HG03135 (cell line): ENCODE results near the gene WDPCP.
A peak's percentile ranks its signal among the peaks of the same experiment; 100 is the strongest.
"Not testable (repeated sequence)": the region's sequence is repeated elsewhere in the genome, so short reads cannot be mapped to it uniquely, and the experiment has no call there.

Experiments used
- ATAC-seq: cut with Tn5 transposase; IDR thresholded peaks from one replicate; pipeline ENCODE4 v1.9.1; 2021; ENCODE audit warnings: mild to moderate bottlenecking, moderate library complexity; ENCODE audit not compliant: unreplicated experiment

WDPCP gene, protein sequence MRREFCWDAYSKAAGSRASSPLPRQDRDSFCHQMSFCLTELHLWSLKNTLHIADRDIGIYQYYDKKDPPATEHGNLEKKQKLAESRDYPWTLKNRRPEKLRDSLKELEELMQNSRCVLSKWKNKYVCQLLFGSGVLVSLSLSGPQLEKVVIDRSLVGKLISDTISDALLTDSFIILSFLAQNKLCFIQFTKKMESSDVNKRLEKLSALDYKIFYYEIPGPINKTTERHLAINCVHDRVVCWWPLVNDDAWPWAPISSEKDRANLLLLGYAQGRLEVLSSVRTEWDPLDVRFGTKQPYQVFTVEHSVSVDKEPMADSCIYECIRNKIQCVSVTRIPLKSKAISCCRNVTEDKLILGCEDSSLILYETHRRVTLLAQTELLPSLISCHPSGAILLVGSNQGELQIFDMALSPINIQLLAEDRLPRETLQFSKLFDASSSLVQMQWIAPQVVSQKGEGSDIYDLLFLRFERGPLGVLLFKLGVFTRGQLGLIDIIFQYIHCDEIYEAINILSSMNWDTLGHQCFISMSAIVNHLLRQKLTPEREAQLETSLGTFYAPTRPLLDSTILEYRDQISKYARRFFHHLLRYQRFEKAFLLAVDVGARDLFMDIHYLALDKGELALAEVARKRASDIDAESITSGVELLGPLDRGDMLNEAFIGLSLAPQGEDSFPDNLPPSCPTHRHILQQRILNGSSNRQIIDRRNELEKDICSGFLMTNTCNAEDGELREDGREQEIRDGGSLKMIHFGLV

DNA sequence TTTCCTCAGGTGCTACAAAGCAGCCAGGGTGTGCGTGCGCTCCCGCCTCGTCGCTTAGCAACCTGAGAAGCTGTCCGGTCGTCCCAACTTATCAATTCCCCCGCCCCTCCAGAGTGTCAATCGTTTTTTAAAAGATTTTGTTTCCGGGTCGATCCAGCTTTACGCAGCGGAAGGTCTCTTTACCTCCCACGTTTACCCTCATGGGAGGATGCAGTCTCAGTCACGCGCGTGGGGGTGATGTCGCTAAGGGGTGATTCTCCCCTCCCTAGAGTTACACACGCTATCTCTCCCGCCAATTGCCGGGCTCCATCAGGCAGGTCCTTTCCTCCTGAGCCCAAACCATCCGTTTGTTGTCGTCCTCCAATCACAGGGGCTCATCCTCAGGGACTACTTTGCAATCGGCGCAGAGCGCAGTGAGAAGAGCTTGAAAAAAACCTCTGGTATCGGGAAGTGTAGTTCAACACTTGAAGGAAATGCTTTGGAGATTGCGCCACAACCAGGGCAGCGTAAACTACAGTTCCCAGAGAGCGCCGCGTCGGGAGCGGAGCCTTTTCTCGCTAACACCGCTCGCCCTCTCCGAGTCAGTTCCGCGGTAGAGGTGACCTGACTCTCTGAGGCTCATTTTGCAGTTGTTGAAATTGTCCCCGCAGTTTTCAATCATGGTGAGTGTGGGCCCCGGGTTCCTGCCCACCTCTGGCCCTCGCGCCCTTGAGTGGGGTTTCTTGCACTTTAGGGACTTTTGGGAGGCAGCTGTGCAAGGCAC, at the start of gene WDPCP, which contains the start of gene MDH1:
WDPCP (minus strand) TSS at position 93 of the 763 bp plus-strand sequence. CDS start 206 bp downstream, outside the sequence.
MDH1 (plus strand) TSS at position 579 of the 763 bp plus-strand sequence; CDS start at position 660, 81 bp downstream.
- peak; percentile 90 for ATAC-seq

DNA sequence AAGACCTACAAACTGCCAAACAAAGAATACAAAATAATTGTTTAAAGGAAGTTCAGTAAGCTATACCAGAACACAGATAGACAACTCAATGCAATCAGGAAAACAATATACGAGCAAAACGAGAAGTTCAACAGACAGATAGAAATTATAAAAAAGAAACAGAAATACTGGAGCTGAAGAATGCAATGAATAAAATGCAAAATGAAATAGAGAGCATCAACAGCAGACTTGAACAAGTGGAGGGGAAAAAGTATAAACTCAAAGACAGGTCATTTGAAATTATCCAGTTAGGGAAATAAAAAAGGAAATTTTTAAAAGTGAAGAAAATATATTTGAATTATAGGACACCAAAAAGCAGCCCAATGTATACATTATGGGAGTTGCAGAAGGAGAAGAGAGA, 44.1 kb upstream of the WDPCP start:
- ATAC-seq: no peak

DNA sequence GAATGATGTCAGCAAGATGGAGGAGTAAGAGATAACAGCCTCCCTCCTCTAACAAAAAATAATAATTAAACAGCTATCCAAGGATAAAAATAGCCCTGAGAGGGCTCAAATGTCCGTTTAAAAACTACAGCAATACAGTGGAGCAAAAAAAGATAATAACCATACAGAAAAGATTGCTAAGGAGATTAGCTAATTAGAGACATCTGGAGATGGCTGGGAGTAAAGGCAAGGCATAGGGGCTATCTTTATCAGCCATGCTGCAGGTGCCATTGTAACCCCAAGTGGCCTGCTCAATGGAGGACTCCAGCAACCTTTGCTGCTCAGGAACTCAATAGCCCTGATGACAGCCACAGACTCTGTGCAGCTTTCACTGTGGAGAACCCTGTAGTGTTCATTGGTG, 43.2 kb upstream of the WDPCP start:
- ATAC-seq: no peak

DNA sequence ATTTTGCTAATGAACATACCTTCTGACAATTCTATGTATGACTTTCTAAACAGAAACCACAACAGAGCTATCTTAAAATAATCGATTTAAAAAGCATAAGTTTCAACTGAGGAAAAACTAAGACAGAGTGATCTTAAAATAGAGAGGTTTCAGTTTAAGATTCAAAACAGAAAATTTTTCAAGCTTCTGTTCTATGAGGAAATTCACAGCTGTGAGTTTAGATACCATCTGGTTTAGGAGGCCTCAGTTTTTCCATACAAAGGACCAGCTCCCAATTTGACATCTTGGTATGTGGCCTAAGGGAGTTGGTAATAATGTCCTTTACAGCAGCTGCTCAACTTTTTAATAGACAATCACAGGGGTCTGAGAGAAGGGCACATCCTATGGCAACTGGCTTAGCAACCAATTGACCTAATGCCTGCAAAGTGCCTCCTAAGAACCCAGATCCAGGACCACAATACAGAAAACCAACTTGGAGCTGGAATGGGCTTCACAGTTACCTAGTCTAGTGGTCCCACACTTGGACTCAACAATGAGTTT, 40.2 kb upstream of the WDPCP start:
- ATAC-seq: no peak

DNA sequence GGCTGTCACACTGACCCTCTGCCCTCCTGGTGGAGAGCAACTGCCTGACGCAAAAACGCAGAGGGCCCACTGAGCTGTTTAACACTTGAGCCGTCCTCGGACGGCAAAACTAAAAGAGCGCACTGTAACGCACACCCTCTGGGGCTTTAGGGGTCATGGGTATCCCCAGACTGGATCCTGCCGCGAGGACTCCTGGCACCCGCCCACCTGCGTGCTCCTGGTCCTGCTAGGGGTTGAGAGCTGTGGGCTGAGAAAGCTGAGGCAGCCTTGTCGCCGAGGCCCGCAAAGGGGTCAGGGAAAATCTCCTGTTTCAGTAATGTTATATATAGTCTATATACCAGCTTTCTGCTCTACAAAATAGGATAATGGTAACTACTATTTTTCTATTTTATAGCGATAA, 39.6 kb upstream of the WDPCP start:
- no peak for ATAC-seq

DNA sequence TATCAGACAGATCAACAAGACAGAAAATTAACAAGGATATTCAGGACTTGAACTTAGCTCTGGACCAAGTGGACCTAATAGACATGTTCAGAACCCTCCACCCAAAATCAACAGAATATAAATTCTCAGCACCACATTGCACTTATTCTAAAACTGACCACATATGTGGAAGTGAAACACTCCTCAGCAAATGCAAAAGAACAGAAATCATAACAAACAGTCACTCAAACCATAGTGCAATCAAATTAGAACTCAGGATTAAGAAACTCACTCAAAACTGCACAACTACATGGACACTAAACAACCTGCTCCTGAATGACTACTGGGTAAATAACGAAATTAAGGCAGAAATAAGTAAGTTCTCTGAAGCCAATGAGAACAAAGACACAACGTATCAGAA, 35.5 kb upstream of the WDPCP start:
- not testable (repeated sequence) for ATAC-seq

DNA sequence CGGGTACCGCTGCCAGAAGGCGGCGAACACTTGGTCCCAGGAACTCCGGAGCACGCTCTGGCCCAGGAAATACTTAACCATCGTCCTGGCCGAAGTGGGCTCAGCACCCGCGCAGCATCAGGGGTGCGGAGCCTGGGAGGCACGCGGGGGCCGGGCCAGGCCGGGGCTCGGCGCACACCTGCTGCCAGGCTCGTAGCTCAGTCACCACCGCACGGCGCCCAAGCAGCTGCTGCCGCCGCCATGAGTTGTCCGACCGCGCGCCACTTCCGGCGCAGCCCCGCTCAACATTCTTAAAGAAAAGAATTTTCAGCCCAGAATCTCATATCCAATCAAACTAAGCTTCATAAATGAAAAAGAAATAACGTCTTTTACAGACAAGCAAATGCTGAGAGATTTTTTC, 34.5 kb upstream of the WDPCP start:
- ATAC-seq: no peak

DNA sequence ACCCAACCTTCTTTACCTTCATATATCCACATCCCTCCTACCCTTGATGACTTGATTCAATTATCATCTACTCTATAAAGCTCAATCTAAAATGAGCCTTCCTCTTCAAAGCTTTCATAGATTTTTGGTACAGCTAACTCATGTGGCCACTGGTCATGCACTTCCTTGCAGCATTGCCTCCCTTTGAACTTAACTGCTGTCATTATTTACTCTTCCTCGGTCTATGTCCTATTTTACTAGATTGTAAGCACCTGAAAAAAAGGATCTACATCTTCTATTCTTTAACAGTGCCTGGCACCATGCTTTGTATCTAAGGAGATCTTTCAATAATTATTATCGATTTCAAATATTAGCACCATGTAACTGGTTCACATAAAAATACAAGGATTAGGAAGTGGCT, 31.1 kb upstream of the WDPCP start:
- ATAC-seq: no peak

DNA sequence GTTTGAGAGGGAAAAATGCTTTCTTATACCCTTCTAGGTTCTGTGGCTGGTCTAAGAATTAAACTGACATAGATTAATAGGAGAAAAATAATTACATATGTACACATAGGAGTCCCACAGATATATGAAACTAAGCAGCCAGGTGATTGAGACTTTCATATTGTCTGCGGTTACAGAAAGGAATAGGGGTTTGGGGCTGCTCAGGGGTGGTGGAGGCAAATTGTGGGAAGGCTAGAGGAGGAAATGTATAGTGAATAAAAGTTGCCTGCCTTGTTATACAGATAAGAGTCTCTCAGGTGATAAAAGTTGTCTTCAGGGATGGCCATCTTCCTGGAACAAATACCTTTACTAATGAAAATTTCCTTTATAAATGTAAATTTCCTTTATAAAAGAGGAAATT, 29.1 kb upstream of the WDPCP start:
- no peak for ATAC-seq

DNA sequence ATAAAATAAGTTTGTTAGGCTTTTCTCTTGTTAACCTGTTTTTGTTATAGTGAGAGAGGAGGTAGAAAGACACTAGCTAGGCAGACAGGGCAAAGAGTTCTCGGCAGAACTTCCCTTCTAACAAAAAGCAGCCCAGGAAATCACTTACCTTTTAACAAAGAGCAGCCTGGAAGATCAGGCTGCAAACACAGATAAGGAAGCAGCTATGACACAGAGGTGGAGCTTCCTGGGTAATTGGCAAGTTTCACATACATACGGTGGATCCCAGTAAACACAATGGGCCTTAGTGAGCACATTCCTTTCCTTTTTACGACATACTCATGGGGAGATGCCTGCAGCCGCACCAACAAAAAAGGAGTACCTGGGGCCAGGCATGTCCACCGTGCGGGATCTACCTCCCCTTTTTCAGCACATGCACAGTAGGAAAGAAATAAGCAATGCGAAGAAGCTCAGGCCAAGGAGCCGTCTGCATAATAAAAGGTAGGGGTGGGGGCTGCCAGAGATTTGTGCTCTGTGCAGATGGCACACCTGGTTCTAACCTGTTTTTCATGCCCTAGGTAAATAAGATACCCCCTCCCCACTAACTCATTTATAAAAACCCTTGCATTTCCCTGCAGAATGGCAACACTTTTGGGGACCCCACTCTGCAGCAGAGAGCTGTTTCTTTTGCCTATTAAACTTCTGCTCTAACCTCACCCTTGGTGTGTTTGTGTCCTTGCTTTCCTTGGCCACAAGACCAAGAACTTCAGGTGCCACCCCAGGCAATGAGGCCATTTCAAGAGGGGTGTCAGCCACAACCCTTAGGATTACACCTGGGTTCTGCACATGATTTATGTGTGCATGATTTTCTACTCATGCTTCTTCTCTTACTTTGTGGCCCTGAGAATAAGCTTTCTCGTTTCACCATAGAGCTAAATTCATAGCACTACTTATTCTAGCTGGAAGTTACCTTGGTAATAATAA, 27.0 kb upstream of the WDPCP start:
- no peak for ATAC-seq

DNA sequence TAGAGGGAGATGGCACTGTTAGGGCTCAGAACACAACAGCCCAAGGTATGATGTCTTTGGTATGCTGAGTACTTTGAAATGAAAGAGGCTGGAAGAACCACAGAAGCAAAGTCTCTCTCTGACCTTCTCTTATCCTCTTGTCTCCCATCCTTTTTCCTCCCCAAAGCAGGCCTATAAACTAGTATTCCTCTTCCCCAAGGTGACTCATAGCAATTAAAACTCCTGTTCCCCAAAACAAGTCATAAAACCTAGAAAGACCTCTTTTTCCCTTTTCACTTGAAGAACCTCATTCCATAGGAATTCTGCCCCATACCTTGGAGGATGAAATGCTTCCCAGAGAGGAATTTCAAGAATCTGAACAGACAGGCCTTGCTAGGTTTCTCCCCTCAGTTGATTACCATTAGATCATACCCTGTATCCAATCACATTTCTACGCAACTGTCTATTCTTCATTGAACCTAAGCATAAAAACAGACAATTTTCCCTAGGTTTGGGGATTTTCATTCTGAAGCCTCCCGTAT, 26.2 kb upstream of the WDPCP start:
- ATAC-seq: no peak

DNA sequence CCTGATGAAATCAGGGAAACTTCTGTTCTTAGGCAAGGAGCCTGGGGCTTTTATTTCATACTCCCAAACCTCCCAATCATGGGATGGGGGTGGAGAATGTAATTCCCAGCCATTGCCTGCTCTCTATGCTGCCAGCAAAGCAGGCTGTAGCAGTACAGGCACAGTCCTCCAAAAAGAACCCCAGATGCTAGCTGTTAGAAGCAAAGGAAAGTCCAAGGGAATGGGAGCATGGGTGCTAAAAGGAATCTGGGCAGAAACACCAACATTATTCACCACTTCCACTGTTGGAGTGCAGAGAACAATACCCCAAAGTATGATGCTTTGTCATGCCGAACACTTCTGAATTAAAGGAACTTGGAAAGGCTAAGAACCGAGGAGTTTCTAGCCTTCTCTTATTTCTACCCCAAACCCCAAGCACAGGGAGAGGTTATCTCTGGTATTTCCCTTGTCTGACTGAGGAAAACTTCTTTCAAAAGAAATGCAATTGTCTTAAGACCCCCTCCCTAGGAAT, 25.2 kb upstream of the WDPCP start:
- no peak for ATAC-seq

DNA sequence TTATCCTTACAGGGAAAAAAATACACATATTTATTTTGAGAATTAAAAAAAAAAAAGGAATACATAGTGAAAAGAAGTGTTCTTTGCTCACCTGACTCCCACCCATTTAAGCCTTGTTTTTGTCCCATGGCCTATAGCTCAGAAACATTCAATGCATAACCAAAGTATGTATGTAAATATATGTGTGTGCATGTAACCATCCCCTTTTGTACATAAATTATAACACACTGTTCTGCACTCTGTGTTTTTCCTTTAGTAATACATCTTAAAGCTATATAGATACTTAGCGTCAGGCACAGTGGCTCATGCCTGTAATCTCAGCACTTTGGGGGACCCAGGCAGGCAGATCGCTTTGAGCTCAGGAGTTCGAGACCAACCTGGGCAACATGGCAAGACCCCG, 22.2 kb upstream of the WDPCP start:
- ATAC-seq: no peak

DNA sequence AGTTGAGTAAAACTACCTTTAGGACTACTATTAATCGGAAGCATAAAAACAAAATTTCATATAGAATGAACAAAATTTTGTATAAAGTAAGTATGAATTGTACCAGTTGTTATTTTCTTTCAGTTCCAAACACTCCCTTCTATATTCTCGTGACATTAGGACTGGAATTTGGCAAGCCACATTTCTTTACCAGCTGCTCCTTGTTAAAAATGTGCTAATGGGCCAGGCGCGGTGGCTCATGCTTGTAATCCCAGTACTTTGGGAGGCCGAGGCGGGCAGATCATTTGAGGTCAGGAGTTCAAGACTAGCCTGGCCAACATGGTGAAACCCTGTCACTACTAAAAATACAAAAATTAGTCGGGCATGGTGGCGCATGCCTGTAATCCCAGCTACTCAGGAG, 20.6 kb upstream of the WDPCP start:
- ATAC-seq: not testable (repeated sequence)

DNA sequence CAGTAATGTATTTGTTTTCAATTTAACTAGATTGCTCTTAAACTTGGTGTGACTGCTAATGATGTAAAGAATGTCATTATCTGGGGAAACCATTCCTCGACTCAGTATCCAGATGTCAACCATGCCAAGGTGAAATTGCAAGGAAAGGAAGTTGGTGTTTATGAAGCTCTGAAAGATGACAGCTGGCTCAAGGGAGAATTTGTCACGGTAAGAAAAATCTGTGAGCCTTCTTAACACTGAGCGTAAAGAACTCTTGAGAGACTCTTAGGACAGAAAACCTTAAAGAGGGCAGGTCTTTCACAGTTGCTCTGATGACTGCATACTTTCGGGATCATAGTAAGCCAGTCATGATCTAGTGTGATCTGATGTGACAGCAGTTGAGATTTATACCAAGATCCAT, 16.4 kb upstream of the WDPCP start:
- no peak for ATAC-seq

DNA sequence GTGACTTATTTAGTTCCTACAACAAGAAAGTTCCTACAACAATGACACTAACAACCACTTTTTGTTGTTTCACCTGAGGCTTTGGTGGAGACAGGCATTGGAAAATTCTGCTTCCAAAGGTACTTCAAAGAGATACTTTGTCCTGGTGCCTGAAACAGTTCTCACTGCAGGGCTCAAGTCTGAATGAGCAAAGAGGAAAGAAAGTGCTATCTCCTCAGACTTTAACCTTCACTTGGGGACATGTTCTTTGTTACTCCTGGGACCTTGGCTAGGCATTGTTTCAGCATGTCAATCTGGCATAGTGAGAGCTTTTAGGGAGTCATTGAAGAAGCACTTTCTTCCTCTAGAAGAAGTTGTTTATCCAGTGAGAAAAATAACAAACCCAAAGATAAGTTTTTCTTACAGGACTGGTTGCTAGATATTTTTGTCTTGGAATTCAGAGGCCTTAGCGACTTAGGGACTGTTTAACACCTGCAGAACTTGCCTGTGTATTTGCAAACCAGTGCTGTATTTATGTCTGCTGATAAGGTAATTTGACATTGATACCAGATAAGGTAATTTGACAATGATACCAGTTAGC, 12.7 kb upstream of the WDPCP start:
- no peak for ATAC-seq

DNA sequence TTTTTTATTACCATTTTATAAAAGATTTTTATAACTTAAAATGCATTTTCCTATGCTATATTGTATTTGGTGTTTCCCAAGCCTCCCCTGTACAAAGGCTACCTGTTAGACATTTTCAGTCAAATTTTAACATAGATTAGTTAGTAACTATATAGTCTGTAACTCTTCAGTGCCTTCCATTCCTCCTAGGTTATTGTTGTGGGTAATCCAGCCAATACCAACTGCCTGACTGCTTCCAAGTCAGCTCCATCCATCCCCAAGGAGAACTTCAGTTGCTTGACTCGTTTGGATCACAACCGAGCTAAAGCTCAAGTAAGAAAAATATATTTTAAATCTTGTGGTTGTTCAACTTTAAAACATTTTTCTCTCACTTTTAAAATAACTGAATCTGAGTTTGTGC, 10.7 kb upstream of the WDPCP start:
- ATAC-seq: no peak

DNA sequence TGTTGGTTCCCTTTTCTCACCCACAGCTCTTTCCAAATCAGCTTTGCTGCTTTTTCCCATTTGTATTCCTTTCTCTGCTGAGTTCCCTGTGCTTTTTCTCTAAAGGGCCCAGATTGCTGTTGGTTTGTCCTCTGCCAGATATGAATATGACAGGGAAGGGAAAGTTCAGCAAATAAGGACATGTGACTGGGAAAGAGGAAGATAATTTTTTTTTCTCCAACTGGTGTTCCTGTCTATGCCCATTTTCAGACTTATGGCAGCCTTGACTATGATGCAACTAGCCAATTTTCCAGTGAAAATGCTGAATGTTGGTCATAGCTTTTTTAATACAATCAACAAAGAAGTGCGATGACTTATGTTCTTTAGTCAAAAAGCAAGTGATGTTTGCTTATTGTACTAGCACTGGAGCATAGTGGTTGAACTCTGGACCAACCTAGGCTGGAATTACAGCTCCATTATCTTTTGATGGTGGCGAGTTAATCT, 8.2 kb upstream of the WDPCP start:
- ATAC-seq: no peak

DNA sequence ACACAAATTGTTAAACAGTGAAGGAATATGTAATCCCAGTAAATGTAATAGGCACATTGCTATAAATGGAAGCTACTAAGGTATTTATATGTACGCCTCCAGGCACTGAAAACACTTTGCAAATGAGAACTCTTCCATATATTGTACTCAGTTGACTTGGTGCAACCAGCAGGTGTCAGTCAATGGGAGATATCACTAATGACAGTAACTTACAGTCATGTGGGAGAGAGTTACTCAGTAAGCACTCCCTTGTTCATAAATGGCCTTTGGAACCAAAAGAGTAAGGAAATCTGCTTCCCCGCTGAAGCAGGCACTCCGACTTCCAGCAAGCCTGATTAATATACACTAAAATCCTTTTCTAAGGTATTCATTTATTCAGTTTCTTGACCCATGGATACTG, 6.4 kb upstream of the WDPCP start:
- ATAC-seq: no peak
